ENCODE data around the gene PHACTR1. TPM values are rescaled to one million over a fixed set of nuclear protein-coding genes. Genes with fewer than 3 reads are reported as not detected.
"Not testable (repeated sequence)": the region's sequence is repeated elsewhere in the genome, so short reads cannot be mapped to it uniquely, and the experiment has no call there.

The PHACTR1 gene
- total RNA-seq, 4 donors from 2014 or later: 2.0 to 8.3 (median 4.5) TPM

DNA sequence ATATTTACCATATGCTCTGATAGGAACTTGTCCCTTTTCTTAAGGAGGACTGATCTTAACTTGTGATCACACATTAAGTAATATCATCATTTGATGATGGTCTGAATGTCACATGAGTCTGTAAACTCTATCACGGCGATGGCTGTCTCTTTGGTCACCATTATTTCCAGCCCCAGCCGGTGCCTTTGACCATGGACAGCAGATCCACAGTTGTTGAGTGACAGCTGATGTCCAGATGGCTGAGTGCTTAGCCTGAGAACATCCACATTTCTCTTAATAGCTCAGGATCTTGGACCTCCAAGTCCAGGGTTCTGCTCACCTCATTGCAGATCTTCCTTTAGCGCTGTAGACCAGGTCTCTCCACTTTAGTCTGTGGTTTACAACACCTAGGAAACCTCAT lies 440.7 kb downstream of the PHACTR1 start:
- no peak for DNase-seq
- Histone ChIP-seq H3K4me1 (no peaks in the 10 kb centered on the region), H3K9me3 (no peaks in the 10 kb centered on the region), H3K4me3 (no peak overlapping the region), H3K27me3 (no peaks in the 10 kb centered on the region), H3K27ac (no peak overlapping the region), H3K36me3 (no peaks in the 10 kb centered on the region)
- intact Hi-C loops (cut with DNase I; ENCODE audit: low total_unique reads): no loop called here
- no peak for TF ChIP-seq CTCF (IDR thresholded peaks at IDR 0.05)

GRCh38 chr6:13159300-13159699 lies 442.7 kb downstream of the PHACTR1 start:
- Histone ChIP-seq H3K9me3 (no peaks in the 10 kb centered on the region), H3K4me1 (no peaks in the 10 kb centered on the region), H3K36me3 (no peaks in the 10 kb centered on the region), H3K4me3 (no peak overlapping the region), H3K27me3 (no peaks in the 10 kb centered on the region), H3K27ac (no peak overlapping the region)
- intact Hi-C loops (cut with DNase I; ENCODE audit: low total_unique reads): no loop called here
- DNase-seq: no peak
- no peak for TF ChIP-seq CTCF (IDR thresholded peaks at IDR 0.05)
- no peak for TF ChIP-seq POLR2A (IDR thresholded peaks at IDR 0.05)

DNA sequence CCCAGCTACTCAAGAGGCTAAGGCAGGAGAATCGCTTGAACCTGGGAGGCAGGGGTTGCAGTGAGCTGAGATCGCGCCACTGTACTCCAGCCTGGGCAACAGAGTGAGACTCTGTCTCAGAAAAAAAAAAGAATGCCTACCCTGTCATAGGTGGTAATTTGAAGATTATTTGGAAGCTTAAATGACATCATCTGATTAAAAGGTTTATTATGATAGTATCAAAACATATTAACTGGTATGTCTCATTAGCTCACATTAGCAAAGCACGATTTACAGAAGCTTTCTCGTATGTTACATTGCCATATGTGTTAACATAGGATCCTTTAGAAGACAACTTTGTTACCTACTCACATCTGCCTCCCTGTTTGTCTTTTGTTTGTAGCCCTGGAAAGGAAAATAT lies 443.3 kb downstream of the PHACTR1 start:
- H3K9me3 ChIP-seq; intact Hi-C loops (cut with DNase I; ENCODE audit: low total_unique reads); H3K27me3 ChIP-seq; H3K4me1 ChIP-seq; H3K4me3 ChIP-seq; H3K36me3 ChIP-seq; H3K27ac ChIP-seq; DNase-seq: not testable (repeated sequence)

GRCh38 chr6:13163161-13163944 lies 446.8 kb downstream of the PHACTR1 start:
- TF ChIP-seq POLR2A (IDR thresholded peaks at IDR 0.05): no peak
- no peak for TF ChIP-seq CTCF (IDR thresholded peaks at IDR 0.05)
- no peaks in the 10 kb centered on the region for H3K9me3 ChIP-seq
- intact Hi-C loops (cut with DNase I; ENCODE audit: low total_unique reads): no loop called here
- no peaks in the 10 kb centered on the region for H3K27me3 ChIP-seq
- H3K36me3 ChIP-seq: no peaks in the 10 kb centered on the region
- no peak overlapping the region for H3K27ac ChIP-seq
- DNase-seq: no peak
- no peak overlapping the region for H3K4me3 ChIP-seq
- no peaks in the 10 kb centered on the region for H3K4me1 ChIP-seq

GRCh38 chr6:13164291-13164690 lies 447.7 kb downstream of the PHACTR1 start:
- DNase-seq: no peak
- TF ChIP-seq POLR2A (IDR thresholded peaks at IDR 0.05) (no peak), CTCF (IDR thresholded peaks at IDR 0.05) (no peak)
- Histone ChIP-seq H3K36me3 (no peaks in the 10 kb centered on the region), H3K9me3 (no peaks in the 10 kb centered on the region), H3K4me3 (no peak overlapping the region), H3K27me3 (no peaks in the 10 kb centered on the region), H3K4me1 (no peaks in the 10 kb centered on the region), H3K27ac (no peak overlapping the region)
- intact Hi-C loops (cut with DNase I; ENCODE audit: low total_unique reads): no loop called here
